Raji (cell line): ENCODE measurements around the gene SLC7A1.

Source experiments
- POLR2A ChIP-seq: IDR thresholded peaks from 2 replicates; pipeline ENCODE4 v1.6.1; 2011; ENCODE audit warnings: low read depth, low read length, control low read depth; ENCODE audit not compliant: insufficient read depth

SLC7A1 gene

GRCh38 chr13:29502391-29503008 lies 93.0 kb downstream of the SLC7A1 start:
- no peak for TF ChIP-seq POLR2A

GRCh38 chr13:29501674-29502073 lies 93.8 kb downstream of the SLC7A1 start:
- no peak for TF ChIP-seq POLR2A

GRCh38 chr13:29500386-29500785 lies 95.1 kb downstream of the SLC7A1 start:
- TF ChIP-seq POLR2A: no peak

- TF ChIP-seq POLR2A: no peak
Measured at GRCh38 chr13:29499506-29500165, 95.9 kb downstream of the SLC7A1 start.

GRCh38 chr13:29498426-29499040 lies 97.0 kb downstream of the SLC7A1 start:
- no peak for TF ChIP-seq POLR2A

- no peak for TF ChIP-seq POLR2A
Measured at GRCh38 chr13:29497137-29497654, 98.3 kb downstream of the SLC7A1 start.

GRCh38 chr13:29496241-29496712 lies 99.2 kb downstream of the SLC7A1 start:
- no peak for TF ChIP-seq POLR2A

GRCh38 chr13:29494520-29494919 lies 101.0 kb downstream of the SLC7A1 start:
- no peak for TF ChIP-seq POLR2A

- TF ChIP-seq POLR2A: no peak
Measured at GRCh38 chr13:29493796-29494195, 101.7 kb downstream of the SLC7A1 start.

- no peak for TF ChIP-seq POLR2A
Measured at GRCh38 chr13:29491248-29491647, 104.2 kb downstream of the SLC7A1 start.

- TF ChIP-seq POLR2A: no peak
Measured at GRCh38 chr13:29490561-29490885, 105.0 kb downstream of the SLC7A1 start.

- TF ChIP-seq POLR2A: no peak
Measured at GRCh38 chr13:29489650-29490560, 105.6 kb downstream of the SLC7A1 start.

GRCh38 chr13:29487466-29488454 lies 107.7 kb downstream of the SLC7A1 start:
- TF ChIP-seq POLR2A: no peak

- TF ChIP-seq POLR2A: no peak
Measured at GRCh38 chr13:29486551-29486950, 108.9 kb downstream of the SLC7A1 start.
